Measurements from ENCODE around the gene SPAG16. TPM values are rescaled to one million over a fixed set of nuclear protein-coding genes. Genes with fewer than 3 reads are reported as not detected.

SPAG16 gene
- total and polyA plus RNA-seq, 2 donors (not counting 1 experiment from before 2014, with no cell fraction given) = 3.4 to 8.6 TPM

DNA sequence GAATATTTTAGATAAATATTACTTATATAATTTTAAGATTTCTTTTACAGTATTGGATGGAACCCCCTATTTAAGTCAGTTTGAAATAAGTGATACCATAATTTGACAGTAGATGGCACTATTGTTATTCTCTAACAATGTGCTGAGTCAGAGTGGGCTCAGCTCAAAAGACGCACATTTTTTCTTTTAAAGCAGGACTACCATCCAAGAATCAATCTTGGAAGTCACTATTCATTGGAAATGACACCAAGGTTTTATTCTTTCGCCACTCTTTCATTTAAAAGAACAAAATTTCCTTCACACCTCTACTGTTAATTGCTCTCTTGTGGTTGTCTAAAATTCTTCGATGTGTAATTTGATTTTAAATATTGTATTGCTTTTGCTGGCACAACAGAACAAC is 32.6 kb upstream of the SPAG16 start:
- no peak overlapping the region for H3K4me3 Mint-ChIP-seq
- H3K36me3 ChIP-seq (replicated peaks in 1 of 2; ENCODE audit: control extremely low read depth in 1 of 2, control insufficient read depth in 1 of 2, extremely low read depth in 1 of 2, insufficient read depth in 2 of 2, low read length in 1 of 2) = no peaks in the 10 kb centered on the region
- no peaks in the 10 kb centered on the region for H3K9me3 Mint-ChIP-seq (ENCODE audit: insufficient read depth)
- H3K27ac ChIP-seq (ENCODE audit: low read length in 2 of 2) = no peak overlapping the region
- no peak overlapping the region for H2AFZ ChIP-seq (ENCODE audit: insufficient read depth, low read depth, low read length, poor library complexity, severe bottlenecking)
- H3K4me1 Mint-ChIP-seq = no peaks in the 10 kb centered on the region
- no peaks in the 10 kb centered on the region for H4K20me1 ChIP-seq (ENCODE audit: control insufficient read depth, insufficient read depth, low read length, poor library complexity, severe bottlenecking)
- CTCF ChIA-PET = interaction anchor here (0.9 to 5.4 kb wide), 9 partner anchors 15 to 1523 kb away, joined by 3 to 47 read pairs (median 4); partner anchors contain the start of gene SPAG16
- DNase-seq (peak; percentile 71), ATAC-seq (ENCODE audit: low read depth) (peak; percentile 72)
- no peak overlapping the region for H3K4me2 ChIP-seq (replicated peaks; ENCODE audit: low read depth, low read length, poor library complexity, severe bottlenecking)
- WGBS (ENCODE audit: insufficient coverage) = no CpG with 5 or more reads among the region's 3 CpGs
- TF ChIP-seq, protein P1, sequence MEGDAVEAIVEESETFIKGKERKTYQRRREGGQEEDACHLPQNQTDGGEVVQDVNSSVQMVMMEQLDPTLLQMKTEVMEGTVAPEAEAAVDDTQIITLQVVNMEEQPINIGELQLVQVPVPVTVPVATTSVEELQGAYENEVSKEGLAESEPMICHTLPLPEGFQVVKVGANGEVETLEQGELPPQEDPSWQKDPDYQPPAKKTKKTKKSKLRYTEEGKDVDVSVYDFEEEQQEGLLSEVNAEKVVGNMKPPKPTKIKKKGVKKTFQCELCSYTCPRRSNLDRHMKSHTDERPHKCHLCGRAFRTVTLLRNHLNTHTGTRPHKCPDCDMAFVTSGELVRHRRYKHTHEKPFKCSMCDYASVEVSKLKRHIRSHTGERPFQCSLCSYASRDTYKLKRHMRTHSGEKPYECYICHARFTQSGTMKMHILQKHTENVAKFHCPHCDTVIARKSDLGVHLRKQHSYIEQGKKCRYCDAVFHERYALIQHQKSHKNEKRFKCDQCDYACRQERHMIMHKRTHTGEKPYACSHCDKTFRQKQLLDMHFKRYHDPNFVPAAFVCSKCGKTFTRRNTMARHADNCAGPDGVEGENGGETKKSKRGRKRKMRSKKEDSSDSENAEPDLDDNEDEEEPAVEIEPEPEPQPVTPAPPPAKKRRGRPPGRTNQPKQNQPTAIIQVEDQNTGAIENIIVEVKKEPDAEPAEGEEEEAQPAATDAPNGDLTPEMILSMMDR (IDR thresholded peaks at IDR 0.05) = peak; percentile 92
- TF ChIP-seq EZH2 (IDR thresholded peaks at IDR 0.05; ENCODE audit: borderline replicate concordance, insufficient read depth, low read depth, low read length, poor library complexity, severe bottlenecking) = no peak
- H3K27me3 Mint-ChIP-seq = peaks cover 9% of the 10 kb centered on the region
- intact Hi-C loops (cut with micrococcal nuclease) = loop anchor here (5.0 to 10.0 kb wide), 2 partner anchors 1336 to 1753 kb away; no protein-coding TSS in a partner anchor
- no peaks in the 10 kb centered on the region for H3K9me3 ChIP-seq (ENCODE audit: control extremely low read depth in 1 of 3, control insufficient read depth in 2 of 3, insufficient read depth in 1 of 3, low read length in 2 of 3)
- no peak overlapping the region for H3K9ac ChIP-seq (ENCODE audit: low read length)
- no peaks in the 10 kb centered on the region for H3K4me1 ChIP-seq (ENCODE audit: control insufficient read depth in 2 of 2, insufficient read depth in 2 of 2, low read length in 2 of 2)
- no peak overlapping the region for H3K27ac Mint-ChIP-seq
- H3K79me2 ChIP-seq (ENCODE audit: control insufficient read depth, insufficient read depth, low read length) = no peaks in the 10 kb centered on the region
- no peak overlapping the region for H3K4me3 ChIP-seq (ENCODE audit: control extremely low read depth in 1 of 5, extremely low read depth in 1 of 5, insufficient read depth in 1 of 5, low read depth in 2 of 5, low read length in 4 of 5)
- H3K27me3 ChIP-seq (replicated peaks in 1 of 4; ENCODE audit: control extremely low read depth in 1 of 4, control insufficient read depth in 3 of 4, insufficient read depth in 4 of 4, low read length in 3 of 4) = no peaks in the 10 kb centered on the region
- POLR2A ChIA-PET = no interaction called here

DNA sequence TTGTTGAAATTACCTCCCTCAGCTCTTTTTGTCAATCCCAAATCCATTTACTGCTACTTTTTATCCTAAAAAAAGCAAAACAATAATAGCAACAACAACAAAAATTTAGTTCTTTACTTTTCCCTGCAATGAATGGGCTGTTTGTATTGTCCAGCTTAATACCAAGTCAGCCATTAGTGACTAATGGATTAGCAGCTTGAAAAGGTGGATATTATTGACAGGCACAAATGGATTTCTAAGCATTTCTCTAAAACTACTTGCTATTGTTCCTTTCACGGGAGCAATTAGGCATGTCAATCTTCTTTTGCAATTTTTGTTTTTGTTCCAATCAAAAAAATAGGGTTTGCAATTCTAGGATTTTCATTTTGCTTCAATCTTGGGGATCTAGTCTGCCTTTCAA is 32.1 kb upstream of the SPAG16 start:
- no peak overlapping the region for H3K27ac Mint-ChIP-seq
- H3K4me1 Mint-ChIP-seq = no peaks in the 10 kb centered on the region
- Histone ChIP-seq H3K79me2 (ENCODE audit: control insufficient read depth, insufficient read depth, low read length) (no peaks in the 10 kb centered on the region), H3K27me3 (replicated peaks in 1 of 4; ENCODE audit: control extremely low read depth in 1 of 4, control insufficient read depth in 3 of 4, insufficient read depth in 4 of 4, low read length in 3 of 4) (no peaks in the 10 kb centered on the region), H3K4me2 (replicated peaks; ENCODE audit: low read depth, low read length, poor library complexity, severe bottlenecking) (no peak overlapping the region), H3K4me1 (ENCODE audit: control insufficient read depth in 2 of 2, insufficient read depth in 2 of 2, low read length in 2 of 2) (no peaks in the 10 kb centered on the region), H3K36me3 (replicated peaks in 1 of 2; ENCODE audit: control extremely low read depth in 1 of 2, control insufficient read depth in 1 of 2, extremely low read depth in 1 of 2, insufficient read depth in 2 of 2, low read length in 1 of 2) (no peaks in the 10 kb centered on the region), H3K4me3 (ENCODE audit: control extremely low read depth in 1 of 5, extremely low read depth in 1 of 5, insufficient read depth in 1 of 5, low read depth in 2 of 5, low read length in 4 of 5) (no peak overlapping the region), H3K27ac (ENCODE audit: low read length in 2 of 2) (no peak overlapping the region), H3K9ac (ENCODE audit: low read length) (no peak overlapping the region), H3K9me3 (ENCODE audit: control extremely low read depth in 1 of 3, control insufficient read depth in 2 of 3, insufficient read depth in 1 of 3, low read length in 2 of 3) (no peaks in the 10 kb centered on the region), H2AFZ (ENCODE audit: insufficient read depth, low read depth, low read length, poor library complexity, severe bottlenecking) (no peak overlapping the region), H4K20me1 (ENCODE audit: control insufficient read depth, insufficient read depth, low read length, poor library complexity, severe bottlenecking) (no peaks in the 10 kb centered on the region)
- no peak overlapping the region for H3K4me3 Mint-ChIP-seq
- TF ChIP-seq EZH2 (IDR thresholded peaks at IDR 0.05; ENCODE audit: borderline replicate concordance, insufficient read depth, low read depth, low read length, poor library complexity, severe bottlenecking) = no peak
- TF ChIP-seq, protein P1 (IDR thresholded peaks at IDR 0.05) = no peak
- POLR2A ChIA-PET = no interaction called here
- peaks cover 9% of the 10 kb centered on the region for H3K27me3 Mint-ChIP-seq
- no CpG with 5 or more reads among the region's 1 CpG for WGBS (ENCODE audit: insufficient coverage)
- CTCF ChIA-PET = interaction anchor here (0.9 to 5.4 kb wide), 8 partner anchors 15 to 1522 kb away, joined by 3 to 47 read pairs (median 4); partner anchors contain the start of gene SPAG16
- H3K9me3 Mint-ChIP-seq (ENCODE audit: insufficient read depth) = no peaks in the 10 kb centered on the region
- ATAC-seq (ENCODE audit: low read depth) (no peak), DNase-seq (no peak)
- intact Hi-C loops (cut with micrococcal nuclease) = loop anchor here (5.0 to 10.0 kb wide), 2 partner anchors 1335 to 1753 kb away; no protein-coding TSS in a partner anchor

Data from B cell (primary cell).